Measurements from ENCODE around the gene POLR2E.
A peak's percentile ranks its signal among the peaks of the same experiment; 100 is the strongest.

POLR2E gene

GRCh38 chr19:1074544-1075283 is 20.5 kb downstream of the POLR2E start:
- no peak overlapping the region for H3K4me3 ChIP-seq (replicated peaks; ENCODE audit: insufficient read depth, low read length)

GRCh38 chr19:1073956-1074517 is 21.1 kb downstream of the POLR2E start:
- Histone ChIP-seq H3K4me3 (replicated peaks; ENCODE audit: insufficient read depth, low read length) (no peak overlapping the region), H3K27ac (replicated peaks) (peak overlapping the region; percentile 46; the same call in 1 of the 2 replicates), H3K27me3 (ENCODE audit: insufficient read depth, poor library complexity, severe bottlenecking) (no peaks in the 10 kb centered on the region)
- no peak for DNase-seq (ENCODE audit: low read depth in 1 of 2, low spot score in 1 of 2)
- TF ChIP-seq CTCF (IDR thresholded peaks at IDR 0.05; ENCODE audit: insufficient read depth, low read length) (no peak), POLR2AphosphoS5 (IDR thresholded peaks at IDR 0.05; ENCODE audit: low read depth) (no peak; the same call in 1 of the 2 replicates), SPI1 (IDR thresholded peaks at IDR 0.05; ENCODE audit: borderline replicate concordance, low read depth) (no peak), REST (IDR thresholded peaks at IDR 0.05; ENCODE audit: insufficient replicate concordance, low read depth) (no peak)

More at GRCh38 chr19:1074544-1075283, 20.5 kb downstream of the POLR2E start:
- peak in 1 of 2 experiments; percentile 90 for DNase-seq (ENCODE audit: low read depth in 1 of 2, low spot score in 1 of 2)
- Histone ChIP-seq H3K27ac (replicated peaks) (peak overlapping the region; percentile 46; the same call in 1 of the 2 replicates), H3K27me3 (ENCODE audit: insufficient read depth, poor library complexity, severe bottlenecking) (no peaks in the 10 kb centered on the region)
- TF ChIP-seq SPI1 (IDR thresholded peaks at IDR 0.05; ENCODE audit: borderline replicate concordance, low read depth): no peak
- TF ChIP-seq REST (IDR thresholded peaks at IDR 0.05; ENCODE audit: insufficient replicate concordance, low read depth): no peak
- no peak for TF ChIP-seq POLR2AphosphoS5 (IDR thresholded peaks at IDR 0.05; ENCODE audit: low read depth)
- TF ChIP-seq GABPA (IDR thresholded peaks at IDR 0.05; ENCODE audit: low read depth): no peak
- no peak for TF ChIP-seq CTCF (IDR thresholded peaks at IDR 0.05; ENCODE audit: insufficient read depth, low read length)

- DNase-seq (ENCODE audit: low read depth in 1 of 2, low spot score in 1 of 2): no peak
- H3K4me3 ChIP-seq (replicated peaks; ENCODE audit: insufficient read depth, low read length): no peak overlapping the region
- H3K27ac ChIP-seq (replicated peaks): no peak overlapping the region
Measured at GRCh38 chr19:1073063-1073955, 21.9 kb downstream of the POLR2E start.

More at GRCh38 chr19:1073063-1073955, 21.9 kb downstream of the POLR2E start:
- H3K27me3 ChIP-seq (ENCODE audit: insufficient read depth, poor library complexity, severe bottlenecking): no peaks in the 10 kb centered on the region
- TF ChIP-seq SPI1 (IDR thresholded peaks at IDR 0.05; ENCODE audit: borderline replicate concordance, low read depth): no peak
- no peak for TF ChIP-seq GABPA (IDR thresholded peaks at IDR 0.05; ENCODE audit: low read depth)
- no peak for TF ChIP-seq REST (IDR thresholded peaks at IDR 0.05; ENCODE audit: insufficient replicate concordance, low read depth)
- TF ChIP-seq CTCF (IDR thresholded peaks at IDR 0.05; ENCODE audit: insufficient read depth, low read length): no peak
- no peak for TF ChIP-seq POLR2AphosphoS5 (IDR thresholded peaks at IDR 0.05; ENCODE audit: low read depth)
